NCI-H510A (cell line): ENCODE measurements around the gene RSRC2.
A peak's percentile ranks its signal among the peaks of the same experiment; 100 is the strongest.
"Not testable (repeated sequence)": the region's sequence is repeated elsewhere in the genome, so short reads cannot be mapped to it uniquely, and the experiment has no call there.

Experiments used
- DNase-seq: peaks from one replicate; lab custom pipeline; 2025; lab: John Stamatoyannopoulos, UW

RSRC2 gene

GRCh38 chr12:122517877-122518276 is 8.9 kb downstream of the RSRC2 start:
- no peak for DNase-seq

- no peak for DNase-seq
These were observed 10.0 kb downstream of the RSRC2 start for GRCh38 chr12:122516544-122517361.

GRCh38 chr12:122515275-122515674 is 11.5 kb downstream of the RSRC2 start:
- no peak for DNase-seq

DNA sequence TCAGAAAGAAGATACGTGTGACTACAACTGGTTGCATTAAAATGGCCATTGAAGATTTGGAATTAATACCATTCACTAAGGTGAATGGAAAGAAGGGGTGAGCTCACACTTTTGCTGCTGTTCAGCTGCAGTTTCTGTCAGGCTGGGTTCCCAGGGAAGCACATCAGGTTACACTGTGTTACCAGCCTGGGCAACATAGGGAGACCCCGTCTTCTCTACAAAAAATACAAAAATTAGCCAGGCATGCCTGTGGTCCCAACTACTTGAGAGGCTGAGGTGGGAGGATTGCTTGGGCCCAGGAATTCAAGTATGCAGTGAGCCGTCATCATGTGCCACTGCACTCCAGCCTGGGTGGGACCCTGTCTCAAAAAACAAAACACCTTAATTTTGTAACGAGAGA is 13.1 kb downstream of the RSRC2 start:
- no peak for DNase-seq

DNA sequence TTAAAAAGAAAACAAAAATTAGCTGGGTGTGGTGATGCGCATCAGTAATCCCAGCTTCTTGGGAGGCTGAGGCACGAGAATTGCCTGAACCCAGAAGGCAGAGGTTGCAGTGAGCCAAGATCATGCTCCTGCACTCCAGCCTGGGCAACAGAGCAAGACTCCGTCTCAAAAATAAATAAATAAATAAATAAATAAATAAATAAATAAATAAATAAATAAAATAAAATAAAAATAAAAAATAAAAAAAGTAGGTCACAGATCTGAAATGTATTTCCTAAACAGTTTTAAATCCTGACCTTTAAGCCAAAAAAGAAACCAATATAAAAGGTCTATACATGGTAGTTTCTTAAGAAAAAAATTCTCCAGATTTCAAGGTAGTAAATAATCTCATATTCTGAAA is 13.7 kb downstream of the RSRC2 start:
- not testable (repeated sequence) for DNase-seq

DNA sequence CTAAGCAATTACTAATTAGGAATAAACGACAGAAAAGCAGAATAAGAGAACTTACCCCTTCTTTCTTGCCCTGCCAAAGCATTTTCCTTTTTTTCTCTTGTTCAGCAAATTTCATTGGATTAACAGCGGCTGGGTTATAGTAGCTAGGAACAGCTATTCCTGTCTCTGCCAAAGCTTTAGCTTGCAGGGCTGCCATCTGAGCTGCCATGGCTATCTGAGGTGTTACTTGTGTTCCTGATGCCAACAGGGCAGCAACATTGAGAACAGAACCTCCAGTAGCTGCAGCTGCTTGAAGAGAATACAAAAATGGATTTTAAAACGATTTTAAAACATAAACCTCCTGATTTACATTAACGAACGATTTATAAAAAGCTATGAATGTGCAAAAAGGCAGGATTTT is 18.6 kb downstream of the RSRC2 start:
- no peak for DNase-seq

DNA sequence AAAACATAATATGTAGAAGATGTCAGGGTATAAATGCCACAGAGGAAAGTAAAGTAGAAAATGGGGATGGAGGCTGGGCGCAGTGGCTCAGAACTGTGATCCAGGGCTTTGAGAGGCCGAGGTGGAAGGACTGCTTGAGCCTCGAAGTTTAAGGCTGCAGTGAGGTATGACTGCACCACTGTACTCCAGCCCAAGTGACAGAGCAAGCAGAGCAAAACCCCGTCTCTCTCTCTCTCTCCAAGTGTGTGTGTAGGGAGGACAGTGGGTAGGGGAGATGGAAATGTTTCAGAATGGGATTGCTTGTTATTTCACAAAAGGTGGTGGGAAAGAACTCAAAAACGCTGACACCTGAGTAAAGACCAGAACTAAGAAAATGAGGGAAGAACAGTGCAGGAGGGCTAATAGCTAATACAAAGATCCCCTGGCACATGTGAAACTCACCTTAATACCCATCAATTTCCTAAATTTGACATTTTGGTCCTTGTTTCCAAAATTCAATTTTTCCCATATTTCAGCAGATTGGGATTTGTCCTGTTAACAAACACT is 20.3 kb downstream of the RSRC2 start:
- DNase-seq: no peak

- no peak for DNase-seq
These were observed 21.2 kb downstream of the RSRC2 start for GRCh38 chr12:122505419-122506051.

- no peak for DNase-seq
These were observed 22.7 kb downstream of the RSRC2 start for GRCh38 chr12:122503783-122504590.

DNA sequence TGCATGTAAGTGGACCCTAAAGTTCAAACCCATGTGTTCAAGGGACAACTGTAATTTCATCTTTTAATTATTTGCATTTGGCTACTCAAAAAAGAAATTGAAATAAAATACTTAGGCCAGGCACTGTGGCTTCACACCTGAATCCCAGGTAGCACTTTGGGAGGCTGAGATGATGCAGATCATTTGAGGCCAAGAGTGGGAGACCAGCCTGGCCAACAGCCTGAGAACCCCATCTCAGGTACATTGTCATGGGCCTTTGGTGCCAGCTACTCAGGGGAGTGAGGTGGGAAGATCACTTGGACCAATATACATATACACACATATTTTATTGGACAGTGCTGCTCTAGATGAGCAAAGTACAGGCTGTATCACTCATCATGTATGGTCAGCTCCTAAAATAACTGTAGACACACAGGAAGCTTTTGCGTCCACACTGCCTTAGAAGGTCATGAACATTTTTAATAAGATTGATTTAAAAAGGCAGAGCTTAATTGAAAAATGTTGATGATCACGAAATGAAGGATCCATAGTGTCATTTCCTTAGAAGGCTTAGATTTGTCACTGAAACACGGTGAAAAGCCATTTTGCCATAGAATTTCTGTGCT is 23.5 kb downstream of the RSRC2 start:
- DNase-seq: no peak

- no peak for DNase-seq
These were observed 25.2 kb downstream of the RSRC2 start for GRCh38 chr12:122501489-122501989.

- peak; percentile 99 for DNase-seq
These were observed 25.8 kb downstream of the RSRC2 start, which contains the start of gene ZCCHC8 for GRCh38 chr12:122500685-122501488. ZCCHC8 (minus strand) TSS chr12:122500932; CDS start chr12:122500840, 92 bp downstream.

DNA sequence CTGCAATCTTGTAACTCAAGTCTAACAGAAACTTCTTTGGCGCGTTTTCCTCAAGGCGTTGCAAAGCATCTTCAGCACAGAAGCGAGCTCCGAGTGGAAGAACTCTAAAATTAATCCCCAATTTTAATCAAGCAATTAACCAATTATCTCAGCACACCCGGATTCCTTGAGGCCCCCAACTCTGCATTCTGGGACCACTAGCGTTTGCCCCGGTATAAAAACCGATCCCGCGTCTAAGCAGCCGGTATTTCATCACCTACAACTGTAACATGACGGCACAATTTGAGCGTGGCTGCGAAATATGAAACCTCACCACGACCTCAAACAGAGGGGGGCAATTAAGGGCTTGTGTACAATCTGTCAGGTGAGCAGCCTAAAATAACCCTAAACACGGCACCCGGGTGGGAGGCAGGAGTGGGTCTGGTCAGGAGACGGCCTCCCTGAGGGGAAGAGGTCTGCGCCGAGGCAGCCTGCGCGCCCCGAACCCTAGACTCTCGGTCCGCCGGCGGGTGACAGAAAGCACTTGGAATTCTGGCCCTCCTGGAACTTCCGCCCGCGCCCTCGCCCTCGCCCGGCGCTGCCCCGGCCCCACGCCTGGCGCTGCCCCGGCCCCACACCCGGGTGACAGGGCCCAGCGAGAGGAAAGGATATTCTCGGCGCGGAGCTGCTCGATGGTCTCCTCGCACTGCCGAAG is 26.6 kb downstream of the RSRC2 start:
- peak; percentile 47 for DNase-seq

DNA sequence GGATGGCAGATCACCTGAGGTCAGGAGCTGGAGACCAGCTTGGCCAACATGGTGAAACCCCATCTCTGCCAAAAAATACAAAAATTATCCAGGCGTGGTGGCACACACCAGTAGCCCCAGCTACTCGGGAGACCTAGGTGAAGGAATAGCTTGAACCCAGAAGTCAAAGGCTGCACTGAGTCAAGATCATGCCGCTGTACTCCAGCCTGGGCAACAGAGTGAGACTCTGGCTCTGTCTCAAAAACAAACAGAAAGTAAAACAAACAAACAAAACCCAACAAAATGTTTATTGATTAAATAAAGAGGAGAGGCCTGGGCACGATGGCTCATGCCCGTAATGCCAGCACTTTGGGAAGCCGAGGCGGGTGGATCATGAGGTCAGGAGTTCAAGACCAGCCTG is 31.5 kb downstream of the RSRC2 start:
- no peak for DNase-seq

GRCh38 chr12:122493222-122493621 is 33.5 kb downstream of the RSRC2 start:
- DNase-seq: not testable (repeated sequence)

DNA sequence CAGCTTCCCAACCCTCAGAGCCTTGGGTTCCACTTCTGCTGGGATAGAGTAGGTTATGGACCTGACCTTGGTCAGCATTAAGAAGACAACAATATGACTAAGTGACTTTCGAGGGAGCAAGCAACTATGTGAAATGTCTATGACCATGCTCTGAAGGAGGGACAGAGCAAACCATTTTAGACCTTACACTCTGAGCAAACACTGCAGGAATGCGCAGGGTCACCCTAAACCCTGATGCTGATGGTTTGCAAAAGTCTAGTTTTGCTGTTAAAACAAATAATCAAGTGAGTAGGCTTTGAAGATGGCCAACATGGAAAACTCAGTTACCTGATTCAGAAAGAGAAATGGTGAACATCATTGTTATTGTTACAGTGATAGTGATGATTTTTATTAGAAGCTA is 34.7 kb downstream of the RSRC2 start:
- no peak for DNase-seq

DNA sequence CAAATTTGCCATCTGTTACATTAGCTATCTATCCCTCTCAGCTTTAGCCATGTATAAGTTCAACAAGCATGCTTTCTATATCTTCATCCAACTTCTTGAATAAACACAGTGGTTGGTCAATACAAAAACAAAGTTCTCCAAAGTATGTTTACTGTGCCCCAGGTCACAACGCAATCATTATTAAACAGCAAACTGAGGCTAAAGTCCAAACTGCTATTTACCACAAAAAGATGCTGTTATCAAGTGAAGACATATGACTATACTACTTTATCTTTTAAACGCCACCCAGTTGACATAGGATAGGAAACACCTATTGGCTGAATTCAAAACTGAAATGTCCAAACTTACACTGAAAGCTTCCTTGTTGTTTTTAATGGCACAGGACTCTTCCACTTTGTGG is 37.7 kb downstream of the RSRC2 start:
- no peak for DNase-seq

- DNase-seq: not testable (repeated sequence)
These were observed 38.9 kb downstream of the RSRC2 start for GRCh38 chr12:122487807-122488206.

GRCh38 chr12:122486805-122487426 is 39.8 kb downstream of the RSRC2 start:
- DNase-seq: no peak

DNA sequence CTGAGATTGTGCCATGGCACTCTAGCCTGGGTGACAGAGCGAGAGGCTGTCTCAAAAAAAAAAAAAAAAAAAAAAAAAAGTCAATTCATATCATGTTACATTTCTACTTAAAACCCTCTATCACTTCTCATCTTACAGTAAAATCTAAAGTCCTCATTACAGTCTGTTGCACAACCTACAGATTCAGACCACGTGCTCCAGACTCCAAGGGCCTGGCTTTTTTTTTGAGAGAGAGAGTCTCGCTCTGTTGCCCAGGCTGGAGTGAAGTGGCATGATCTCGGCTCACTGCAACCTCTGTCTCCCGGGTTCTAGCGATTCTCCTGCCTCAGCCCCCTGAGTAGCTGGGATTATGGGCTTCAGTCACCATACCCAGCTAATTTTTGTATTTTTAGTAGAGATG is 40.4 kb downstream of the RSRC2 start:
- DNase-seq: not testable (repeated sequence)
